SHP77 treated with DMSO at 0.1 percent for 48 hours (cell line): Measurements from ENCODE around the gene RTL1.

Experiments used
- DNase-seq: peaks from one replicate; lab custom pipeline; 2025; lab: John Stamatoyannopoulos, UW

Gene RTL1

DNA sequence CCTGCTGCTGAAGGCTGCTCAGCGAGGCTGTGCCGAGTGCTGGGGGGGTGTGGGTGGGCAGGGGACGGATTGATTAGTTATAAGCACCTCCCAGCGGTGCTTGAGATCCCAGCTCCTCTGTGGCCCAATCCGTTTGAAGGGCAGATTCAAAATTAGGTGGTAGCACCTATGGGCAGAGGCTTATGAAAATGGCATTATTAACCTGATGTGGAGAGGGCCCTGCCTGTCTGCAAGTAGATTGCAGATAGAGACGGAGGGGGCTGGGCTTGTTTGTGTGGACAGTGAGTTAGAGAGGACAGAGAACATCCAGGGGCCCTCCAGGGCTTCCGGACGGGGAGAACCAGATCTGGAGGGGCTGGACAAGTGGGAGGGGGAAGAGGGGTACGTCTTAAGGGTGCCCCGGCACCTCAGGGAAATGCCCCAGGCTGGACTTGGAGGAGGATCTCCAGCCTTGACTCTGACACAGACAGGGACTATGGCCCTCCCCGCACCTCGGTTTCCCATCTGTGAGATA lies at the start of gene RTL1:
TSS of gene RTL1 (minus strand) at position 51 of the 514 bp plus-strand sequence. CDS start 18,934 bp downstream, outside the sequence.
- DNase-seq, result no peak

DNA sequence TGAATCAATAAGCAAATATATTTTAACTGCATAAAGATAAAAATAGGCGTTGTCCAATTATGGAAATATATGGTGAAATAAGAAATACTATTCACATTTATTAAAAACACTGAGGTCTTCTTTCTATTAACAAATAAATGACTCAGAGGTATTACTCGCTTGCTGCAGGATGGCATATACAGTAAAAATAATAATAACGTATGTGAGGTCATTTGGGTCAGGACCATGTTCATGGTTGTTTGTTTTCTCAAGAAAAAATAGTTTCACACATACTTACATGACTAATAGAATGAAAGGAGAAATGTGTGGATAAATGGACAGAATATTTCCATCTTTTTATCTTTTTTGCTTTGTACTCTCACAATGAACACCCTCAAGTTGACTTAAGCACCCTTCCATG lies 46.5 kb upstream of the RTL1 start:
- DNase-seq, result no peak

DNA sequence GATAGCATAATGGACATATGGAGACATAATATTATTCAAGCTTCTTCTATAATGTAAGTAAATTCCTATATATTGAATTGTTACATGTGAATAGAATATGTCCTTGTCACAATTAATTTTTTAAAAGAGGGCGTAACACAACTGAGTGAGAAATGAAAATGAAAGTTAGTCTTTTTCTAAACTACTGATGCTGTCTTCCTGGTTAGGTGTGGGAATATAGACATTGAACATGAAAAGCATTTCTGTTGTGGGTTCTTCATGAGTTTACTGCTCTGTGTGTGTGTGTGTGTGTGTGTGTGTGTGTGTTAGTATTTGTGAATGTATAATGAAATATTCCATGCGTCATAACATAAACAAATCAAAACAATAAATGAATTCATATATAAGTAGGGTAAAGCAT lies 40.5 kb upstream of the RTL1 start:
- DNase-seq, result no peak

DNA sequence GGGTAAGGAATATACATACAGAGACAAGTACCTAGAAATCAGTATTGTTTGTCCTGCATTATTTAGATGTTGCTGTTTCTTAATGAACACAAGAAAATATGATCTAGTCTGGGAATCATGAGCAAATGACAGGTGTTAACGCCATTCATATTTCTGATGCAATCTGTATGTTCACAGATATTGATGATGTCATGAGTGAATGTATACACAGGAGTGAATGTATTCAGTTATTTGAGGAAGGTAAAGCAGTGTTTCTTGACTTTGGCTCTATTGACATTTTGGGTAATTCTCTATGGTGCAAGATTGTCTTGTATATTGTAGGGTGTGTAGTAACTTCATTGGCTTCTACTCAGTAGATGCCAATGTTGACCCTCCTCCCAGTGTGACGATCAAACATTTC lies 26.7 kb upstream of the RTL1 start:
- DNase-seq, result no peak

DNA sequence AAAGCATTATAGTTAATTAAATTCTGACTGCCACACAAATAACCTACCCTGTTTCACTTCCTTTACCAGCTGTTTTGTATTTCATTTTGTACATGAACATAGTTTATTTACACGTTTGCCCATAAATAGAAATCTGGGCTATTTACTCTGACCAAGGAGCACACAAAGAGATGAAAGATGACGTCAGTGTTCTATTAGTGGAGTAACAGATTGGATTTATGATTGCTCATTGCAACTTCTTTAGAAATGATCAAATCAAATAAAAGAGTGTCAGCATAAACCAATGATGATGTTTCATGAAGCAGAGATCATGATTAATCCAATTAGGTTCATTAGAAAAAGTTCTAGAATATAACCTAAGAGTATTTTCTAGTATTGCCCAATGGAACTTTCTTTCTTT lies 12.0 kb upstream of the RTL1 start:
- DNase-seq, result no peak

DNA sequence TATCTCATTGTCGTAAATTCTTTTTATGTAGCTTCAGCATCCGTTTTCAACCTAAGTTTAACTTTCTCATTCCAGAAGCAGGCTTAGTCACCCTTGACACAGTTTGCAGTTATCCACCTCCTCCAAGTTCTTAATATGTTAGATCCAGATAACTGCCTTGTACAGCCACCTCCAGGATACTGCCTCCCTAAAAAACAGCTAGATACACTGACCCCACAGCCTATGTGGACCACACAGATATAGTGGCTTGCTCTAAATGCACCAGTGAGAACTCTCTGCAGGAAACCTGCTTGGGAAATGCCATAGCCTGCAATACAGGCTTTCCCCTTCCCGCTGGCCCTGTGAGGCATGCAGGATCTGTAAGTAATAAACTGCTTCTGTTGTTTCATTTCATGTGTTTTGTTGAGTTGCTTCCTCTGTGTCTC lies 11.1 kb upstream of the RTL1 start:
- no peak for DNase-seq

DNA sequence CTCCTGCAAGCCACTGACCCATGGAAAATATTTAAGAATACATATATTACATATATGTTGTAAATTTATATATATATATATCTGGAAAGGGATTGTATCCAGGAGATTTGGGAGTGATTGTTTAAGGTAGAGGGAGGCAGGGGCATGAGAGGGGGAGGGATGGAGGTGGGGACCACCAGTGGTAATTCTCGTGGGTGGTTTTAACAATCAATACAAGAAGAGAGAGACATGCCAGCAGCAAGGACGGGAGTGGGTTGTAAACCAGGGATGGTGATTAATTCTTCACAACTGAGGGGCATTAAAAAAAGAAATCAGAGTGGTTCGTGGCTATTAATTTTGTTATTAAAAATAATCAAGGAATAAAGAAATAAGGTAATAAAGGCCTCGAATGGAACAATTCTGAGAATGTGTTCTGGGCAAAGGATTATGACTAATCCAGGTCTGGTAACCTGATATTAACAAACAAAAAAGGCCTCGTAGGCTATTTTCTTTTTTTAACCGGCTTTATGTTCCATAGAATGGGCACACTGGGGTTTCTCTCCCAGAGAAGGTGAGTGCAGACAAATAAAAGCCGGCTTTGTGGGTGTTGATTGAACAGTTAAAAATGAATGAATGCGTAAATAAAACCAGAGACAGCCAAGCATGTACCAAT lies 8.3 kb upstream of the RTL1 start:
- DNase-seq, result no peak

DNA sequence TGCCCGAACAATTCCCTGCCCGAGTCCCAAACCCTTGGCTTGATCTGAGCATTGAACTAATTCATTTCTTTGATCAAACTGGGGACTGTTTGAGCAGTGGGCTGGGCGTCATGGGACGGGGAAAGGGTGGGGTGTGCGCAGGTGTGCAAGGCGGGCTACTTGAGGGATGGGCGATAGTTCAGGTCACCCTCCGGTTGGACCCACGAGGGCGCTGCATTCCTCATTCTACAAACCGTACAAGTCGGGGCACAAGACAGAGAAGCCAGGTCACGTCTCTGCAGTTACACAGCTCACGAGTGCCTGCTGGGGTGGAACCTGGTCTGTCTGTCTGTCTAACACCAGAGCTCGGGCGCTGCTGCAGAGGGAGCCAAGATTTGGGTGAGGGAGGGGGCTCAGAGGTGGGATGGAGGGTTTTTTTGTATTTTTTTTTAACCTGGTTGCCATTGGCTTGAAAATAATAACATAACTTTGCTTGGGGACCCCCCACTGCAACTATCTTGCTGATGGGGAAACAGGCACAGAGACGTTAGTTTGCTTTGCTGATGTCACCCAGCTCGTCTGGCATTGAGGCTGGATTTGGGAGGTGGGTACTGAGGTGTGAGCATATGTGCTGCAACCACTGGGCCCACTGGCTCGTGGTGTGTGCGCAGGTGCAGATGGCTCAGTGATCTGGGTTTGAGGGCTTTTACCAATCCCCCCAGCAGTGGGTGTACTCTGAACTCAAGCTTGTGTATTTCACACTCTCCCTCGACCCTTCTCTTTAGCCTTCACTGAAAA lies 7.6 kb upstream of the RTL1 start:
- no peak for DNase-seq

DNA sequence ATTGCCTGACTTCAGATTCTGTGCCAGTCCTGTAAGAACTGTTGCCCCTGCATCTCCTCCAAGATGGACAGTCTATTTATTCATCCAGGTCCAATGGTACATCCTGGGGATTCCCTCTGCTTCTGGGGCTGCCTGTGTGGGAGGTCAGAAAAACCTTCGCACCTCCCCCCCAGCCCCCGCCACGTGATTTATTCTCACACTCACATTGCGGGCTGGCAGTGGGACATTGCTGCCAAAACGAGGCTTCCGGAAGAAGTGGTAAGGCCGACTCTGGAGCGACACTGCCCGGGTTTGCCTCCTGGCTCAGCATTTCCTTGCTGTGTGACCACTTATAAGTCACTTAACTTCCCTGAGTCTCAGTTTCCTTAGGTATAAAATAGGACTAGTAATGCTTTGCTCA lies 5.9 kb upstream of the RTL1 start:
- no peak for DNase-seq

DNA sequence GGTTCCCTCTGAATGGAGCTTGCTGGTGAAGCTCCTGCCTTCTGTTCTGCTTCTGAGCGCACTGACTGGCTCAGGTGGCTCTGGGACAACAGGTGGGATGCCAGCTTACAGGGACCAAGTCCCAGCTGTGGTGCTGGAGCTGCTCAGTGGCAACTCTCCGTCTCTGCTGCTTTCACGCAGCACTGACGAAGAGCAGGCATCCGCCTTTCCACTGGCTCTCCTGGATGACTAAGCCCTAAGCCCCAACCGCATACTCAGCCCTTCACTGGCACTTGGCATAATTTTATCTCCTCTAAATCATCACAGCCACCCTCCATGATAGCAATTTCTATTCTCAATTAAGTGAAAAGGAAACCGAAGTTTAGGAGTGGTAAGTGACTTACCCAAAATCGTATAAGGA lies 3.7 kb upstream of the RTL1 start:
- DNase-seq, result no peak

DNA sequence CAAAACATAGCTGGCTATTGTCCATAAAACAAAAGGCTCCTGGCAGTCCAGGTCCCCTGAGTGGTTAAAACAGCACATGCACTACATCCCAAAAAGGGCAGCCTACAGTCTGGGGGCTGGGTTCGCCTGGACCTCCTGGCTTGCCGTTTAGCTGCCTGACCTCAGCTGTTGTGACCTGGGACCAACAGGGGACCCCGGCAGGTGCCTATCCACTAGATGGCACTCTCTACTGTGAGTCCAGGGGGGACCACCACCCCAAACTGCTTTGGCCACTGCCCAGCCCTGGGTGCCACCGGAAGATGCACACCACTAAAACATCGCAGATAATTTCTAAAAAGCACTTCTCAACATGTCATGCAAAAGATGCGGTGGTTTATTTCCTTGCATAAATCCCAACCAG lies 2.9 kb upstream of the RTL1 start:
- DNase-seq, result no peak

DNA sequence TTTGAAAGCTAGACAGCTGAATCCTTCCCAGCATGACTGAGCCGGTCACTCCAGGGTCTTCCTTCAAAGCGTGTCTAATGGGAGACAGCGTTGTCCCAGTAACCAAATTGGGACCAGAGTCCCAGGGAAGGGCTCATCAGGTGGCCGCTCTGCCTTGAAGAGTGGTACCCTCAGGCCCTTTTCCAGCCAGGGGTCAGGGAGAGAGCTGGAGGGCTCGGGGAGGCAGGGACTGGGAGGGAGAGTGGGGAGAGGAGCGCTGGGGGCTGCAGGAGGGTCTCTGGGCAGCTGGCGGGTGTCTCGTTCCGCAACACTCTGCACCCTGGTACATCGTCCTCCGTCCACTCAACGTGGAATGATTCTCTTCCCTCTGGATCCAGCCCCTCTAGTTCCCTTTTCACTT lies 1.6 kb upstream of the RTL1 start:
- DNase-seq, result no peak

DNA sequence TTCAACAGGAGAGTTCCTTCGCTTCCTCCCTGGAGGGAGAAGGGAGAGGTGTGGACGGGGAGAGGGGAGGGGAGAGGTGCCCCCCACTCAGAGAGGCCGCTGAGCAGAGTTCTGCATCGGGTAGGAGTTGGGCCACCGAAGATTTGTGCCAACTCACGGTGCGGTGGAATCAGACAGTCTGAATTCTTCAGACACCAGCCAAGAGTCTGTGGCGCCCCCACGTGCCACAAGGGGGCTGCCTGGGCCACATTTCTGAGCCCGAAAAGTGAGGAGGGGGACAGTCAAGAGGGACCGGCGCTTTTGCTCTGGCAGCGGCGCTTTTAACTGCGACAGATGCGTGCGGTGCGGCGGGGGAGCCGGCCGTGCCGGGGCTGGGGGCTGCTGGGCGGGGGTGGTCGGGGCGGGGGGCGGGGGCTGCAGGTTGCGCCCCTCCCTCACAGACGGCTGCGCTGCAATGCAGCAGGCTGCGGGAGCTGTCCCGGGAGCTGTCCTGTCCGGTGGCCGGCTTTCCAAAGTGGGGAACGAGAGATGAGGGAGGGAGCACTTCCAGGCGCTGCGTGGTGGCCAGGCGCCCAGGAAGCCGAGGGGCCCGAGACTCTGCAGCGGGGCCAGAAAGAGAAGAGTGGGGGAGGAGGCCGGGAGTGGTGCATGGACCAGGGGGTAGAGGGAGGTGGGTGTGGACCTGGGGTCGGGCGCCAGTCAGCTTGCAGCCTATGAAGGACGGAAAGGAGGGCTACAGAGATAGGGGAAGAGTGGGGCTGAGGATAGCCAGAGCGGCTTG lies 975 bp upstream of the RTL1 start:
- no peak for DNase-seq

DNA sequence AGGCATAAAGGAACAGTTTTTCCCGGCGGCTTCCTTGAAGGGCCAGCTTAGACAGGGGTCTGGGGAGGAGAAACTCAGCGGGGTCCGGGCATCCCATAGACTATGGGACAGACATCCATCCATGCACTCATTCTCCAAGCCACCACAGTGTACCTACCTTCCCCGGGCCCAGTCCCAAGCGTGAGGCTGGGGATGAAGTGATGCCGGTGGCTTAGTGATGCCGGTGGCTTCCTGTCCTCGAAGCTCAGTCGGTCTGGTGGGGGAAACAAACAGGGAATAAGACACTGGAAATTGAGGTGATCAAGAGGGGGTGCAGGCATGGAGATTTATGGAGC lies 421 bp downstream of the RTL1 start:
- DNase-seq, result no peak

DNA sequence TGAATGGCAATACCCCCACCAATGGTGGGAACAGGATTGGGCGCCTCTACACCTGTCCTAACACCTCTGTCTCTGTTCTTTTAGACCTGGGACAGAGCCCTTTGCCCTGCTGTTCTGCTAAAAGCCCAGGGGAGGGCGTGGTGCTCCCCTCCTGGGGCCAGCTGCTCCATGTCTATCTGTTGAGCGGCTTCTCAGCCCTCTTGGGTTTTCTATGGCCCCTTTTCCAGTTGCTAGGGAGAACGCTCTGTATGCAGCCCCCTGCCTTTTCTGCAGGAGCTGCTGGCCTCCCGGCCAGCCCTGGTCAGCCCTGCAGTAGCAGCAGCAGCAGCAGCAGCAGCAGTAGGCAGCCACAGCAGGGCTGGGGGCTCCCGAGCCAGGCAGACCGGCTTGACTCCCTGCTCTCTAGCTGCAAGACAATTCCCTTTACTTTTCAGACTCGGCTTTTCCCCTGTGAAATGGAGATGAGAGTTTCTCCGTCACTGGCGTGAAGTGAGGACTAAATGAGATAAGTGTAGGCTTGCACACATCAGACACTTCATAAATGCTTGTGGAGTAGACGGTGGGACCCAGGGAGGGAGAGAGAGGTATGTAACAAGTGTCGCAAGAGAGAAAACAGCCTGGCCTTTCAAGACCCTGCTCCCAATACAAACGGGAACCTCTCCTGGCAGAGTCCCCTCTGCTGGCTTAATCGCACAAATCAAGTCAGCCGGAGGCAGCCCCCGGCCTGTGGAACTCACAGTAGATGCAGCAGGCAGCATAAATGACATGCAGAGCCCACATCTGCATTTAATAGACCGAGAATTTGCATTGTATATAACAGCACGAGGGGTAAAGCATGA lies 1.0 kb downstream of the RTL1 start:
- DNase-seq, result peak; percentile 65

DNA sequence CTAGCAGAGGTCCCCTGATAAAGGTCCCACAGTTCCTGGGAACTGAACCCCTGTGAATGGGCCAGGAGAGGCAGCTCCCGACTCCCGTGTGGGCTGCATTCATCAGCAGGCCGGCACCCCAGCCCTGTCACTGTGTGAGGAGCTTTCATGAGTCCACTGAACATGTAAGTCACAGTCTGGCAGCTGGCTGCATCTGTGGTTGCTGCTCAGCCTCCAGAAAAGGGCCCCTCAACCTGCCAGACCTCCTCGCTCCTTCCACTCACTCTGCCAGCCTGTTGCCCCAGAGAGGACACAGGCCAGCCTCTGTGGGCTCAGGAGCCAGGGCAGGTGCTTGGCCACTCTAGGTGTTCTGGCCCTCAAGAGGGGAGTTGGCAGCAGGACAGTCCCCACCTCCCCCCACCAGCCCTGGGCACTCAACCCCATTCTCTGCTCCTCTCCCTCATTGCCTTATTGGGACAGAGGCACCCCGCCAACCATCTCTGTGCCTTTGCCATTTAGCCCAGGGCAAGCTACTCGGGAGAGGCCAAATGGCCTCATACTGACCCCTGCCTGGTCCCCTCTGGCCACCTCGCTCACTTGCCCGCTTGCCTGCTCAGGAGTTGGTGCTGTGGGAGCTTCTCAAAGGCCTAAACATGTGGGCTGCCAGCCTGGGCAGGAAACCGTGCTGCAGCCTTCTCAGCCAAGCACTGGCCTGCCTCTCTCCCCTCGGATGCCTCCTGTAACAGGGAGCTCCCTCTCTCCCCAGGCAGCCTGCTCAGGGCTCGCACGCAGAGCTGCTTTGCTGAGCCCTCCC lies 1.9 kb downstream of the RTL1 start:
- DNase-seq, result no peak

DNA sequence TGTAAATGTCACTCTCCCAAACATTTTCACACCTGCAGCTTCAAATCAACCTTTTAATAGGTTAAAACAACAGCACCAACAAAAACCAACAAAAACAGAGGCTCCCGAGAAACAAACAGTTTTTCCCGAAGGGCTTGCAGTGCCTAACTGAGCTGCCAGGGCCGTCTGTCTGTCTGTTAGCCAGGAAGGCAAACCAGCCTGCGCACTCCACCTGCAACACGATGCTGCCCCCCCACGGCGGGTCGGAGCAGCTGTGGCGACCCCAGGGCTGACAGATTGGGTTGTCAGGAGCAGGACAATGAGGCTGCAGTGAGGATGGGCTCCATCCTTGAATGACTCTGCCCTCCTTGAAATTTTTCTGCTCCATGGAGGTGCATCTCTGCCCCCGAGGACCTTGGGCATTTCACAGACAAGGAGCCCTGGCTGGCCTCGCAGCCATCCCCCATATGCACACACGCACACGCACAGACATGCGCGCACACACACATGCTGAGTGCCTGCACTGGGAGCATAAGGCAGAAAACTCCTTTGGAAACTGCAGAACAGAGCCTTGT lies 2.6 kb downstream of the RTL1 start:
- DNase-seq, result peak; percentile 53

DNA sequence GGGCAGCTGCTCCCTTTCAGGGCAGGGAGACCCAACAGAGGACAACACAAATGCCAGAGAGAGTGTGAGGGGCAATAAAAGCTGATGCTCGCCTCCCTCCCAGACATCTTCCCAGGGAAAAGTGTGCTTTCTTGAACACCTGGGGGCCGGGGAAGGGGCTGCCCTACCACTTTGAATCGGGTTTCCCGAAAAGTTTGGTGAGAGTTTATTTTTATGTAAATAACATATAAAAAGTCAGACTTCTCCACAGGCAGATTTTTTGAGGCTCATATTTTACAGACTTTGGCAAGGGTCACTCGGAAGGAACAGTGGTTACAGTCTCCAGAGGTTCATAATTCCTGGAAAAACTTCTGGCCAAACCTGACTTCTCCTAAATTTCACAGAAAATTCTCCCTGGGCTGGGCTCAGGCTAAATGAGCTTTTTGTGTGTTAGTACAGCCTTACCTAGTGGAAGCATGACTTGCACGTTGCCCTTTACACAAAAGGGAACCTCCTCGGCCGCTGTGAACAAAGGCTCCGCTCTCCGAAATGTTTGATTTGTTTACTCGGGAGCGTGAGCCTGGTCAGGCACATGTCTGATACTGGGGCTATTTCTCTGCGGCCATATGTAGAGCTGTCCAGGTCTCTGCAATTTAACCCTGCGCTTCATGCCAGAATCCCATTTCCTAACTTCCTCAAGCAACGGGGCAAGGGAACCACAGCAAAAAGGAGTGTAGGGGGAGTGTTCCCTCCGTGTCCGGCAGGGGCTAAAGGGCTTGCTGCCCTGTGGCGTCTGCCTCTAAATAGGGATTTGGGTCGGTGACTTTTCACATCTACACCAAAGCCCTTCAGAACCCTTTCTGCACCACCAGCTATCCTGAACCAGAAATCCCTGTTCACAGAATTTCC lies 3.4 kb downstream of the RTL1 start:
- peak; percentile 48 for DNase-seq

DNA sequence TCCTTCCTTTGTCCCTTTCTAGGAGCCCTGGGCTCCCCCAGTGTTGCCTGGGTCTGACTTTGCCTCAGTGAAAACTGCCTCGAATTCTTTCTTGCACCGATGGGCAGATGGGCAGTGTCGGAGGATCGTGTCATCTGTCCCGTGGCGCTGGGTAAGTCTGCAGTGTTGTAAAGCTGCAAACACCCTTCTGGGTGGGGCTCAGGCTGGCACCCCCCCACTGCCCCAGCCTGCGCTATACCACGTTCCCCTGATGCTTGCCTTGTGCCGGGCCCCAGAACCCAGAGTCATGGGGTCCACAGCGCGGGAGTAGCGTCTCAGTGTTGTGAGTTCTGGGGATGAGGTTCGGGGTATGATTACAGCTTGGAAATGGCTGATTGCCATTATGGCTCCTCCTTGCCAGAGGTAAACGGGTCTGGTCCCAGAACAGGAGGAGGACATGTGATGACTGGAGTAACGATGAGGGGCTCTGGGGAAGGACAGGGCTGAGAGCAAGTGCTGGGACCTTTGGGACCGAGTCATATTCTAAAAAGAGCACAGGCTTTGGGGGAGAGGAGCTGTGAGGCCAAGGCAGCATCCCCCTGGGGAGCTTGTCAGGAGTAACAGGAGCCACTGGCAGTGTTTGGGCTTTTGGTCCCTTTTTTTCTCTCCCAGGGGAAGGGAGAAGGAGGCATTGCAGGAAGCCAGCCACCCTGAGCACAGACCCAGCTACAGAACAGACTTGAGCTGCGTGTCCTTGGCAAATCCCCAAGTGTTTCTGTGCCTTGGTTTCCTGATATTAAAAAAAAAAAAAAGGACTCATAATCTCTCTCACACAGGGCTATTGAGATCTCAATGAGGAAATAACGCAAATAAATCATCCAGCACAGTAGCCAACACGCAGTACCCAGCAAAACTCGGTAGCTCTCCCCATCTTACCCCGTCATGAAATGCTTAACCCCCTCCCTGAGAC lies 4.3 kb downstream of the RTL1 start:
- peak; percentile 37 for DNase-seq
